ENCODE results near the gene SMG6.

The SMG6 gene

GRCh38 chr17:2247005-2247404 lies 56.6 kb downstream of the SMG6 start (continued):
- TF ChIP-seq PATZ1 (CRISPR knock-in tag; IDR thresholded peaks at IDR 0.05; ENCODE audit: borderline replicate concordance) (no peak), PPARA (CRISPR knock-in tag; IDR thresholded peaks at IDR 0.05; ENCODE audit: borderline replicate concordance) (no peak)

- peak; percentile 55; the same call in 1 of the 2 replicates for TF ChIP-seq TSHZ2 (CRISPR knock-in tag; IDR thresholded peaks at IDR 0.05)
- TF ChIP-seq ARNTL (CRISPR knock-in tag; IDR thresholded peaks at IDR 0.05; ENCODE audit: borderline replicate concordance, low read depth), result no peak
- 0 out of 2 replicates have a peak, but pooled peaks have one; percentile 69 for TF ChIP-seq GLIS3 (CRISPR knock-in tag; IDR thresholded peaks at IDR 0.05)
- TF ChIP-seq ZFP3 (CRISPR knock-in tag; IDR thresholded peaks at IDR 0.05), result peak; percentile 41; the same call in 1 of the 2 replicates
- no peak for TF ChIP-seq ZFP30 (CRISPR knock-in tag; IDR thresholded peaks at IDR 0.05)
- TF ChIP-seq TOX (CRISPR knock-in tag; IDR thresholded peaks at IDR 0.05; ENCODE audit: borderline replicate concordance), result no peak
- TF ChIP-seq ZC3H10 (CRISPR knock-in tag; IDR thresholded peaks at IDR 0.05), result no peak
- TF ChIP-seq CSRNP3 (CRISPR knock-in tag; IDR thresholded peaks at IDR 0.05), result no peak
- TF ChIP-seq BACH2 (CRISPR knock-in tag; IDR thresholded peaks at IDR 0.05; ENCODE audit: borderline replicate concordance), result no peak
- peak; percentile 88 for TF ChIP-seq TCF4 (CRISPR knock-in tag; IDR thresholded peaks at IDR 0.05; ENCODE audit: borderline replicate concordance)
- peak; percentile 80; the same call in 1 of the 2 replicates for TF ChIP-seq CSDC2 (CRISPR knock-in tag; IDR thresholded peaks at IDR 0.05)
- no peak for TF ChIP-seq ESRRG (CRISPR knock-in tag; IDR thresholded peaks at IDR 0.05)
- no peak for TF ChIP-seq PATZ1 (CRISPR knock-in tag; IDR thresholded peaks at IDR 0.05; ENCODE audit: borderline replicate concordance)
- peak; percentile 68; the same call in 1 of the 2 replicates for TF ChIP-seq SNAI2 (CRISPR knock-in tag; IDR thresholded peaks at IDR 0.05)
- TF ChIP-seq ZNF70 (CRISPR knock-in tag; IDR thresholded peaks at IDR 0.05), result peak; percentile 44; the same call in 1 of the 2 replicates
- no peak for TF ChIP-seq OSR1 (CRISPR knock-in tag; IDR thresholded peaks at IDR 0.05)
- no peak for TF ChIP-seq ISL1 (CRISPR knock-in tag; IDR thresholded peaks at IDR 0.05)
- TF ChIP-seq ZNF8 (CRISPR knock-in tag; IDR thresholded peaks at IDR 0.05), result no peak
- no peak for TF ChIP-seq POU6F1 (CRISPR knock-in tag; IDR thresholded peaks at IDR 0.05; ENCODE audit: borderline replicate concordance, low read depth)
- no peak; the same call in 1 of the 2 replicates for TF ChIP-seq RARB (CRISPR knock-in tag; IDR thresholded peaks at IDR 0.05)
- peak; percentile 53; the same call in 1 of the 2 replicates for TF ChIP-seq ZNF565 (CRISPR knock-in tag; conservative IDR thresholded peaks at IDR 0.05; ENCODE audit: low read depth)
- TF ChIP-seq PPARA (CRISPR knock-in tag; IDR thresholded peaks at IDR 0.05; ENCODE audit: borderline replicate concordance), result 0 out of 2 replicates have a peak, but pooled peaks have one; percentile 17
- no peak for TF ChIP-seq CREB5 (CRISPR knock-in tag; IDR thresholded peaks at IDR 0.05; ENCODE audit: low read depth)
- ATAC-seq, result peak; percentile 93
These were observed 58.8 kb downstream of the SMG6 start for GRCh38 chr17:2244545-2245525.
